Spleen (tissue), 11 donors: ENCODE results near the gene AKR1B1. TPM values are rescaled to one million over a fixed set of nuclear protein-coding genes. Genes with fewer than 3 reads are reported as not detected.

ENCODE experiments used
- DNase-seq: peaks from one replicate; pipeline ENCODE4 v3.0.0-alpha.2; 2020
- H3K27ac ChIP-seq, 8 donors: fragments of 200-600 bp; sonication (generic) in 7 of 8; 1 replicate in 4 of 8; 2 replicates in 4 of 8; pipeline versions ENCODE4 v1.5.0 to v1.8.0; 2016 to 2021; ENCODE audit warnings: inconsistent platforms in 4 of 8, mild to moderate bottlenecking in 4 of 8, moderate library complexity in 1 of 8
- H3K27me3 ChIP-seq, 7 donors: fragments of 200-600 bp; sonication (generic) in 6 of 7; replicated peaks in 1 of 7; 1 replicate in 4 of 7; 2 replicates in 3 of 7; pipeline versions ENCODE4 v1.5.0 to v1.8.0; 2016 to 2021; ENCODE audit warnings: inconsistent platforms in 3 of 7, mild to moderate bottlenecking in 1 of 7
- H3K36me3 ChIP-seq, 6 donors: fragments of 200-600 bp; sonication (generic) in 5 of 6; 1 replicate in 4 of 6; 2 replicates in 2 of 6; pipeline versions ENCODE4 v1.5.0 to v1.8.0; 2016 to 2021; ENCODE audit warnings: inconsistent platforms in 2 of 6
- H3K4me1 ChIP-seq, 6 donors: fragments of 200-600 bp; sonication (generic) in 5 of 6; 1 replicate in 3 of 6; 2 replicates in 3 of 6; pipeline versions ENCODE4 v1.5.0 to v1.8.0; 2016 to 2021; ENCODE audit warnings: inconsistent platforms in 3 of 6
- H3K4me3 ChIP-seq, 8 donors: fragments of 200-600 bp; sonication (generic) in 7 of 8; 1 replicate in 4 of 8; 2 replicates in 4 of 8; pipeline versions ENCODE4 v1.5.0 to v1.8.0; 2016 to 2021; ENCODE audit warnings: inconsistent platforms in 4 of 8, mild to moderate bottlenecking in 4 of 8, moderate library complexity in 2 of 8
- H3K9me3 ChIP-seq, 8 donors: fragments of 200-600 bp; sonication (generic) in 7 of 8; 1 replicate in 4 of 8; 2 replicates in 4 of 8; pipeline versions ENCODE4 v1.5.0 to v1.8.0; 2016 to 2021; ENCODE audit warnings: inconsistent platforms in 4 of 8
- POLR2A ChIP-seq, 3 donors: fragments of 450-650 bp; IDR thresholded peaks; one replicate each; pipeline ENCODE4 v1.5.1; 2017; ENCODE audit warnings: antibody characterized with exemption in 3 of 3, mild to moderate bottlenecking in 1 of 3
- POLR2AphosphoS5 ChIP-seq, 3 donors: sonication (generic); formaldehyde crosslinking; IDR thresholded peaks; one replicate each; pipeline ENCODE4 v1.5.1; 2017; ENCODE audit warnings: antibody characterized with exemption in 3 of 3
- WGBS, 5 donors: extraction: QIAGEN DNeasy Blood & Tissue Kit in 3 of 5; methylation state at CpG; one replicate each; pipeline versions ENCODE4 v1.1.5 to v1.1.7; 2013 to 2018; 5-methylcytosine and 5-hydroxymethylcytosine counted together
- intact Hi-C: fragments of 100-400 bp; cut with DNase I; formaldehyde crosslinking; loops from one replicate; pipeline ENCODE4 v1.15.0; 2023; ENCODE audit warnings: low total_unique reads
- polyA plus RNA-seq, 3 donors: library from polyadenylated mRNA; stranded (reverse); fragments of 200-250 nt; gene quantifications; one replicate each; pipeline ENCODE4 v1.2.1, GENCODE V29; 2013
- total RNA-seq, 7 donors: library from RNA; depleted of rRNA in 3 of 7; stranded (reverse); fragments of >200 nt in 3 of 7; fragmentation: NEBNext Ultra II Directional in 4 of 7; extraction: Animal tissue kit (Norgen Biotek cat#: 25700) in 4 of 7; gene quantifications; one replicate each; pipeline versions ENCODE4 v1.1.0 to v1.2.1, GENCODE V29; 2016 to 2021
- TF ChIP-seq, protein P1 (sequence below), 11 experiments: fragments of 200-600 bp in 7 of 11; fragments of 450-650 bp in 4 of 11; sonication (generic) in 4 of 11; IDR thresholded peaks in 8 of 11; conservative IDR thresholded peaks in 3 of 11; 1 replicate in 7 of 11; 2 replicates in 4 of 11; pipeline versions ENCODE4 v1.4.0 to v1.8.0; 2016 to 2021; ENCODE audit warnings: antibody characterized with exemption in 11 of 11, inconsistent platforms in 4 of 11, mild to moderate bottlenecking in 1 of 11
- donor health status: healthy with polysubstance abuse.
- donor health status: DM: no; HTN: no; CAD: no; lungs with moderate emphysema.
- donor health status: DM: no; HTN: no; CAD: no.
- donor health status: Bipolar disorder and iron deficiency.
- donor health status: healthy.
- donor health status: DM: no; HTN: no; CAD: no.
- donor health status: DM: yes; HTN: yes; CAD: no.

AKR1B1 gene
- total and polyA plus RNA-seq, 10 donors = 53.7 to 112 (median 68.3) TPM

DNA sequence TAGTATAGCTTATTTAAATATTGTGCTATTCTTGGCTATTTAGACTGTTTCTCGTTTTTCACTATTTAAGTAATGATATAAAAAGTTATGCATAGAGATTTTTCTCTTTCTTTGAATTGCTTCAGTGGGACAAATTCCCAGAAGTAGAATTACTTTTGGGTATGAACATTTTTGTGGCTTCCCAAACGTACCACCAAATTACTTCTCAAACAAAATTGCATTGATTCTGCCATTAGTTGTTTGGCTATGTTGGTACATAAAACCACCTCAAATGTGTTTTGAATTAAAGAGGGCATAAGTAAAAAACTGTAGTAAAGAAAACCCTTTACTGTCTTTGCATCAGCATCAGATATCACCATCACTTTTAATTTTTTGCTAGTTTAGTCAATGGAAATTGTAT is 31.0 kb downstream of the AKR1B1 start:
- no peak for DNase-seq
- Histone ChIP-seq H3K27me3 (peaks cover 0 to 2% (median 0%) of the 10 kb centered on the region in 7 donors), H3K4me1 (peaks cover 2 to 14% (median 13%) of the 10 kb centered on the region in 6 donors), H3K27ac (no peak overlapping the region), H3K4me3 (no peak overlapping the region), H3K9me3 (peaks cover 0 to 4% (median 0%) of the 10 kb centered on the region in 8 donors), H3K36me3 (no peaks in the 10 kb centered on the region)
- intact Hi-C loops = no loop called here
- WGBS, 5 donors = 67 to 82% (median 75%) methylated on average over 2 of the region's 2 CpGs
- TF ChIP-seq, protein P1, sequence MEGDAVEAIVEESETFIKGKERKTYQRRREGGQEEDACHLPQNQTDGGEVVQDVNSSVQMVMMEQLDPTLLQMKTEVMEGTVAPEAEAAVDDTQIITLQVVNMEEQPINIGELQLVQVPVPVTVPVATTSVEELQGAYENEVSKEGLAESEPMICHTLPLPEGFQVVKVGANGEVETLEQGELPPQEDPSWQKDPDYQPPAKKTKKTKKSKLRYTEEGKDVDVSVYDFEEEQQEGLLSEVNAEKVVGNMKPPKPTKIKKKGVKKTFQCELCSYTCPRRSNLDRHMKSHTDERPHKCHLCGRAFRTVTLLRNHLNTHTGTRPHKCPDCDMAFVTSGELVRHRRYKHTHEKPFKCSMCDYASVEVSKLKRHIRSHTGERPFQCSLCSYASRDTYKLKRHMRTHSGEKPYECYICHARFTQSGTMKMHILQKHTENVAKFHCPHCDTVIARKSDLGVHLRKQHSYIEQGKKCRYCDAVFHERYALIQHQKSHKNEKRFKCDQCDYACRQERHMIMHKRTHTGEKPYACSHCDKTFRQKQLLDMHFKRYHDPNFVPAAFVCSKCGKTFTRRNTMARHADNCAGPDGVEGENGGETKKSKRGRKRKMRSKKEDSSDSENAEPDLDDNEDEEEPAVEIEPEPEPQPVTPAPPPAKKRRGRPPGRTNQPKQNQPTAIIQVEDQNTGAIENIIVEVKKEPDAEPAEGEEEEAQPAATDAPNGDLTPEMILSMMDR (IDR thresholded peaks at IDR 0.05 in 8 of 11, conservative IDR thresholded peaks at IDR 0.05 in 3 of 11) = no peak

DNA sequence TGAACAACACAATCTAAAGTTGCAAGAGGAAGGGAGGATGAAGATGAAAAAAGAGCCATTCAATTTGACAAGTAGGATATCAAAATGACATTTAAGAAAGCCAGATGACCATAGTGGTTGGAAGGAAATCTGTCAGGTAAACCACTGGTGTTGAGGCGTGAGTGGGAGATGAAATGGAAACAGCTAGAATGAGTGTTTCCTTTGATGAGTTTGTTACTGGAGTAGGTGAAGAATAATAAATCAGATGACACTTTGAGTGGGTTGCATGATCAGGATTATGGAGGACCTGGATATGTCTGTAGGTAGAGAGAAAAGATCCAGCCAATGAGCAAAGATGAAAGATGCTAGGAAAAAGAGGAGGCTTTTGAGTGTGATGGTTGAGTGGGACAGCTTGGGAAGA is 33.1 kb downstream of the AKR1B1 start:
- Histone ChIP-seq H3K4me1 (peaks cover 0 to 13% (median 4%) of the 10 kb centered on the region in 6 donors), H3K9me3 (peaks cover 0 to 4% (median 0%) of the 10 kb centered on the region in 8 donors), H3K4me3 (no peak overlapping the region), H3K36me3 (no peaks in the 10 kb centered on the region), H3K27ac (no peak overlapping the region), H3K27me3 (peaks cover 0 to 13% (median 0%) of the 10 kb centered on the region in 7 donors)
- TF ChIP-seq POLR2AphosphoS5 (IDR thresholded peaks at IDR 0.05) (no peak), POLR2A (IDR thresholded peaks at IDR 0.05) (no peak)
- TF ChIP-seq, protein P1 (IDR thresholded peaks at IDR 0.05 in 8 of 11, conservative IDR thresholded peaks at IDR 0.05 in 3 of 11) = no peak
- intact Hi-C loops = no loop called here
- 75 to 93% (median 84%) methylated on average over 1 of the region's 1 CpG for WGBS, 5 donors
- no peak for DNase-seq

DNA sequence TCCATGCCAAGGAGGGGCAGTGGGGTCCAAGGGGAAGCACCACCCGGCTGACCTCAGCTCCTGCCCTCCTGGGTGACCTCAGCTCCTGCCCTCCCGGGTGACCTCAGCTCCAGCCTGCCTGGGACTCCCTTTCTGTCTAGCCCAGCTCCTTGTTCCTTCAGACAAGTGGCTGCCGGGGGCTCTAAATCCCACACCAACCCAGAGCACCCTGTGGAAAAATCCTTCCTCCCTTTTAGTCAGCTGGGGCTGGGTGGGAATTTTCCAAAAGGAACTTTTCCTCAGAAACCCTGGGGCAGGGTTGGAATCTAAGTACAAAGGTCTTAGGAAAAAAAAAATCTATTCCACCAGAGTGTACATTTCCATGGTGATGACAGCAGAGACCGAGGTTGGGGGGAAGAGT is 36.3 kb downstream of the AKR1B1 start:
- Histone ChIP-seq H3K27me3 (peaks cover 0 to 13% (median 0%) of the 10 kb centered on the region in 7 donors), H3K9me3 (peaks cover 0 to 4% (median 0%) of the 10 kb centered on the region in 8 donors), H3K4me1 (peaks cover 0 to 13% (median 4%) of the 10 kb centered on the region in 6 donors), H3K36me3 (no peaks in the 10 kb centered on the region), H3K4me3 (no peak overlapping the region), H3K27ac (no peak overlapping the region)
- 61 to 68% (median 65%) methylated on average over 4 of the region's 4 CpGs for WGBS, 5 donors
- TF ChIP-seq POLR2AphosphoS5 (IDR thresholded peaks at IDR 0.05) = no peak
- TF ChIP-seq POLR2A (IDR thresholded peaks at IDR 0.05) = no peak
- TF ChIP-seq, protein P1 (IDR thresholded peaks at IDR 0.05 in 8 of 11, conservative IDR thresholded peaks at IDR 0.05 in 3 of 11) = no peak
- DNase-seq = no peak
- intact Hi-C loops = no loop called here

DNA sequence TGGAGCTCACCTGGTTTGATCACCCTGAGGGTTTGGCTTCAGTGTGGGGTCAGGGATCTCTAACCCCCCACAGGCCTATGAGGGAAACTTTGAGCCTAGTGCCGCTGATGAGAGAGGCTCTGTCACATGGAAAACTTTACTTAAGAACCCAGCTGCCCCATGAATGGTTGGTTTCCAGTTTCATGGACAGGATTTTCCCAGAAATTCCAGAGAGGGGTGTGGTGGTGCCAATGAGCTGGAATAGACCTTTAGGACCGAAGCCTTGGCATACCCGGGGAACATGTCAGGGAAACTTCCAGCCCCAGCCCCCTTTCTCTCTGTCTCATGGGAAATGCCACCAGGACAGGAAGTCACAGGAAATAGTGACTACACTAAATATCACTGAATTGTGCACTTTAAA is 36.9 kb downstream of the AKR1B1 start:
- Histone ChIP-seq H3K36me3 (no peaks in the 10 kb centered on the region), H3K27ac (no peak overlapping the region), H3K4me3 (no peak overlapping the region), H3K9me3 (no peaks in the 10 kb centered on the region), H3K4me1 (peaks cover 0 to 13% (median 4%) of the 10 kb centered on the region in 6 donors), H3K27me3 (peaks cover 0 to 13% (median 0%) of the 10 kb centered on the region in 7 donors)
- 49 to 78% (median 63%) methylated on average over 3 of the region's 3 CpGs for WGBS, 5 donors
- no peak for DNase-seq
- intact Hi-C loops = no loop called here
- TF ChIP-seq POLR2AphosphoS5 (IDR thresholded peaks at IDR 0.05) (no peak), POLR2A (IDR thresholded peaks at IDR 0.05) (no peak)
- TF ChIP-seq, protein P1 (IDR thresholded peaks at IDR 0.05 in 8 of 11, conservative IDR thresholded peaks at IDR 0.05 in 3 of 11) = no peak
